HEK293 (cell line): ENCODE data around the gene EID2.

Experiments used
- FEZF1 ChIP-seq: fragments of 450-650 bp; formaldehyde crosslinking; IDR thresholded peaks from 2 replicates; pipeline ENCODE4 v1.5.1; 2016; ENCODE audit warnings: missing biosample characterization, missing genetic modification characterization
- GLI2 ChIP-seq: fragments of 450-650 bp; formaldehyde crosslinking; IDR thresholded peaks from 2 replicates; pipeline ENCODE4; 2017; ENCODE audit warnings: missing biosample characterization, missing genetic modification characterization, low read depth, borderline replicate concordance
- KLF10 ChIP-seq: fragments of 450-650 bp; IDR thresholded peaks from 2 replicates; pipeline ENCODE4 v1.5.1; 2018; ENCODE audit warnings: missing biosample characterization, mild to moderate bottlenecking, missing genetic modification characterization
- KLF17 ChIP-seq: fragments of 450-650 bp; formaldehyde crosslinking; IDR thresholded peaks from 2 replicates; pipeline ENCODE4 v1.5.1; 2016; ENCODE audit warnings: missing biosample characterization, missing genetic modification characterization
- MZF1 ChIP-seq: fragments of 450-650 bp; formaldehyde crosslinking; IDR thresholded peaks from 2 replicates; pipeline ENCODE4 v1.5.1; 2017; ENCODE audit warnings: missing biosample characterization, missing genetic modification characterization, borderline replicate concordance
- OSR2 ChIP-seq: fragments of 450-650 bp; formaldehyde crosslinking; IDR thresholded peaks from 2 replicates; pipeline ENCODE4 v1.5.1; 2016; ENCODE audit warnings: missing biosample characterization, missing genetic modification characterization
- PBX3 ChIP-seq: sonication (generic); formaldehyde crosslinking; IDR thresholded peaks from 2 replicates; pipeline ENCODE4 v1.8.1; 2022; ENCODE audit warnings: mild to moderate bottlenecking, moderate library complexity, missing genetic modification reagents
- SCRT2 ChIP-seq: fragments of 450-650 bp; formaldehyde crosslinking; IDR thresholded peaks from 2 replicates; pipeline ENCODE4 v1.5.1; 2016; ENCODE audit warnings: missing biosample characterization, missing genetic modification characterization
- ZBTB20 ChIP-seq: fragments of 450-650 bp; formaldehyde crosslinking; IDR thresholded peaks from 2 replicates; pipeline ENCODE4 v1.5.1; 2016; ENCODE audit warnings: missing biosample characterization, missing genetic modification characterization
- ZBTB48 ChIP-seq: fragments of 450-650 bp; formaldehyde crosslinking; IDR thresholded peaks from 2 replicates; pipeline ENCODE4 v1.5.1; 2016; ENCODE audit warnings: missing biosample characterization, missing genetic modification characterization
- ZBTB8A ChIP-seq: fragments of 450-650 bp; formaldehyde crosslinking; IDR thresholded peaks from 2 replicates; pipeline ENCODE4 v1.5.1; 2016; ENCODE audit warnings: missing biosample characterization, missing genetic modification characterization
- ZEB2 ChIP-seq: fragments of 450-650 bp; formaldehyde crosslinking; IDR thresholded peaks from 2 replicates; pipeline ENCODE4 v1.5.1; 2016; ENCODE audit warnings: missing biosample characterization, missing genetic modification characterization
- ZFP3 ChIP-seq: fragments of 450-650 bp; formaldehyde crosslinking; IDR thresholded peaks from 2 replicates; pipeline ENCODE4 v1.5.1; 2016; ENCODE audit warnings: low read depth, missing biosample characterization, missing genetic modification characterization
- ZNF112 ChIP-seq: fragments of 450-650 bp; formaldehyde crosslinking; IDR thresholded peaks from 2 replicates; pipeline ENCODE4 v1.5.0; 2017; ENCODE audit warnings: missing biosample characterization, missing genetic modification characterization
- ZNF114 ChIP-seq: fragments of 450-650 bp; formaldehyde crosslinking; IDR thresholded peaks from 2 replicates; pipeline ENCODE4 v1.5.0; 2017; ENCODE audit warnings: missing biosample characterization, missing genetic modification characterization
- ZNF146 ChIP-seq: fragments of 450-650 bp; formaldehyde crosslinking; IDR thresholded peaks from 2 replicates; pipeline ENCODE4 v1.5.1; 2016; ENCODE audit warnings: missing biosample characterization, missing genetic modification characterization
- ZNF24 ChIP-seq: fragments of 450-650 bp; formaldehyde crosslinking; IDR thresholded peaks from 2 replicates; pipeline ENCODE4 v1.5.1; 2016; ENCODE audit warnings: missing biosample characterization, missing genetic modification characterization
- ZNF248 ChIP-seq: fragments of 450-650 bp; formaldehyde crosslinking; IDR thresholded peaks from 2 replicates; pipeline ENCODE4 v1.5.1; 2017; ENCODE audit warnings: missing biosample characterization, missing genetic modification characterization
- ZNF354C ChIP-seq: fragments of 450-650 bp; formaldehyde crosslinking; IDR thresholded peaks from 2 replicates; pipeline ENCODE4 v1.5.1; 2016; ENCODE audit warnings: missing biosample characterization, missing genetic modification characterization, low read depth, borderline replicate concordance
- ZNF473 ChIP-seq: fragments of 450-650 bp; formaldehyde crosslinking; IDR thresholded peaks from 2 replicates; pipeline ENCODE4 v1.5.1; 2017; ENCODE audit warnings: missing biosample characterization, missing genetic modification characterization
- ZNF48 ChIP-seq: fragments of 450-650 bp; formaldehyde crosslinking; IDR thresholded peaks from 2 replicates; pipeline ENCODE4 v1.5.1; 2016; ENCODE audit warnings: missing biosample characterization, missing genetic modification characterization
- ZNF513 ChIP-seq: fragments of 450-650 bp; IDR thresholded peaks from 2 replicates; pipeline ENCODE4 v1.5.1; 2018; ENCODE audit warnings: missing biosample characterization, missing genetic modification characterization
- ZNF514 ChIP-seq: fragments of 450-650 bp; formaldehyde crosslinking; IDR thresholded peaks from 2 replicates; pipeline ENCODE4 v1.5.1; 2016; ENCODE audit warnings: missing biosample characterization, missing genetic modification characterization
- ZNF530 ChIP-seq: fragments of 450-650 bp; formaldehyde crosslinking; IDR thresholded peaks from 2 replicates; pipeline ENCODE4 v1.5.1; 2016; ENCODE audit warnings: low read depth, missing biosample characterization, missing genetic modification characterization
- ZNF600 ChIP-seq: fragments of 450-650 bp; formaldehyde crosslinking; IDR thresholded peaks from 2 replicates; pipeline ENCODE4 v1.5.1; 2016; ENCODE audit warnings: missing biosample characterization, missing genetic modification characterization
- ZNF610 ChIP-seq: fragments of 450-650 bp; formaldehyde crosslinking; IDR thresholded peaks from 2 replicates; pipeline ENCODE4 v1.5.1; 2016; ENCODE audit warnings: missing biosample characterization, missing genetic modification characterization, borderline replicate concordance
- ZNF645 ChIP-seq: fragments of 450-650 bp; formaldehyde crosslinking; IDR thresholded peaks from 2 replicates; pipeline ENCODE4; 2016; ENCODE audit warnings: missing biosample characterization, missing genetic modification characterization
- ZNF670 ChIP-seq: fragments of 450-650 bp; formaldehyde crosslinking; IDR thresholded peaks from 2 replicates; pipeline ENCODE4 v1.5.1; 2016; ENCODE audit warnings: missing biosample characterization, missing genetic modification characterization, low read depth
- ZNF701 ChIP-seq: fragments of 450-650 bp; formaldehyde crosslinking; IDR thresholded peaks from 2 replicates; pipeline ENCODE4 v1.5.1; 2016; ENCODE audit warnings: missing biosample characterization, missing genetic modification characterization
- ZNF704 ChIP-seq: fragments of 450-650 bp; formaldehyde crosslinking; IDR thresholded peaks from 2 replicates; pipeline ENCODE4 v1.5.1; 2016; ENCODE audit warnings: missing biosample characterization, missing genetic modification characterization
- ZNF837 ChIP-seq: fragments of 450-650 bp; formaldehyde crosslinking; IDR thresholded peaks from 2 replicates; pipeline ENCODE4 v1.5.1; 2016; ENCODE audit warnings: missing biosample characterization, missing genetic modification characterization
- ZSCAN4 ChIP-seq: fragments of 450-650 bp; formaldehyde crosslinking; IDR thresholded peaks from 2 replicates; pipeline ENCODE4 v1.5.1; 2017; ENCODE audit warnings: missing biosample characterization, missing genetic modification characterization

Gene EID2

GRCh38 chr19:39532233-39533002, 7.5 kb downstream of the EID2 start, which contains the start of gene EID2B (continued):
- TF ChIP-seq ZSCAN4 (tag by site-specific recombination) (peak; percentile 83), KLF17 (tag by site-specific recombination) (no peak; the same call in 1 of the 2 replicates), OSR2 (0 out of 2 replicates have a peak, but pooled peaks have one; percentile 53), MZF1 (tag by site-specific recombination) (peak; percentile 100), ZNF473 (tag by site-specific recombination) (no peak), ZNF670 (tag by site-specific recombination) (no peak), ZBTB48 (tag by site-specific recombination) (no peak), ZNF114 (tag by site-specific recombination) (no peak), ZNF704 (no peak), ZNF530 (tag by site-specific recombination) (no peak), ZNF354C (tag by site-specific recombination) (no peak), ZNF645 (no peak), ZNF248 (tag by site-specific recombination) (no peak), ZEB2 (tag by site-specific recombination) (peak; percentile 71), ZBTB20 (peak; percentile 99), ZNF146 (peak; percentile 59; the same call in 1 of the 2 replicates), ZNF701 (tag by site-specific recombination) (no peak), PBX3 (CRISPR knock-in tag) (no peak; the same call in 1 of the 2 replicates), ZNF24 (tag by site-specific recombination) (peak; percentile 61), ZFP3 (tag by site-specific recombination) (no peak), ZNF610 (peak; percentile 37; the same call in 1 of the 2 replicates), GLI2 (tag by site-specific recombination) (no peak), ZNF600 (tag by site-specific recombination) (peak; percentile 97), ZNF837 (tag by site-specific recombination) (no peak), ZNF514 (no peak), ZNF48 (tag by site-specific recombination) (no peak), ZNF513 (no peak), SCRT2 (tag by site-specific recombination) (peak; percentile 100), KLF10 (tag by site-specific recombination) (peak; percentile 33; the same call in 1 of the 2 replicates), FEZF1 (no peak), ZNF112 (tag by site-specific recombination) (no peak), ZBTB8A (tag by site-specific recombination) (peak; percentile 31)
